Esophagus muscularis mucosa (tissue), 4 donors: ENCODE measurements around the gene CCDC187. TPM values are rescaled to one million over a fixed set of nuclear protein-coding genes. Genes with fewer than 3 reads are reported as not detected.

Experiments
- DNase-seq: peaks from one replicate; pipeline ENCODE4 v3.0.0-alpha.2; 2017; ENCODE audit errors: extremely low spot score
- H3K27ac ChIP-seq, 4 donors: fragments of 200-600 bp; sonication (generic); replicated peaks in 1 of 4; 1 replicate in 3 of 4; 2 replicates in 1 of 4; pipeline ENCODE4 v1.5.1; 2016 to 2019; ENCODE audit warnings: mild to moderate bottlenecking in 1 of 4
- H3K27me3 ChIP-seq, 4 donors: fragments of 200-600 bp; sonication (generic); one replicate each; pipeline versions ENCODE4 v1.5.1 to v1.6.0; 2016 to 2019
- H3K36me3 ChIP-seq, 4 donors: fragments of 200-600 bp; sonication (generic); one replicate each; pipeline ENCODE4 v1.5.1; 2016 to 2019
- H3K4me1 ChIP-seq, 4 donors: fragments of 200-600 bp; sonication (generic); one replicate each; pipeline ENCODE4 v1.5.1; 2016 to 2019
- H3K4me3 ChIP-seq, 4 donors: fragments of 200-600 bp; sonication (generic); 1 replicate in 2 of 4; 2 replicates in 2 of 4; pipeline ENCODE4 v1.5.1; 2016 to 2019; ENCODE audit warnings: mild to moderate bottlenecking in 4 of 4, moderate library complexity in 1 of 4
- H3K9me3 ChIP-seq, 4 donors: fragments of 200-600 bp; sonication (generic); 1 replicate in 3 of 4; 2 replicates in 1 of 4; pipeline ENCODE4 v1.5.1; 2016 to 2019
- CTCF ChIP-seq, 3 experiments: fragments of 200-600 bp in 2 of 3; fragments of 450-650 bp in 1 of 3; sonication (generic) in 2 of 3; IDR thresholded peaks; one replicate each; pipeline ENCODE4 v1.5.1; 2017 to 2019; ENCODE audit warnings: antibody characterized with exemption in 3 of 3, mild to moderate bottlenecking in 2 of 3, moderate library complexity in 1 of 3
- EP300 ChIP-seq: sonication (generic); formaldehyde crosslinking; IDR thresholded peaks from one replicate; pipeline ENCODE4 v1.6.1; 2017; ENCODE audit warnings: antibody characterized with exemption
- POLR2A ChIP-seq: fragments of 450-650 bp; IDR thresholded peaks from one replicate; pipeline ENCODE4 v1.6.1; 2017; ENCODE audit warnings: antibody characterized with exemption, moderate library complexity, mild to moderate bottlenecking, low read depth
- POLR2AphosphoS5 ChIP-seq, 2 donors: sonication (generic); formaldehyde crosslinking; IDR thresholded peaks; one replicate each; pipeline ENCODE4 v1.6.1; 2017; ENCODE audit warnings: antibody characterized with exemption in 2 of 2
- WGBS: methylation state at CpG from one replicate; pipeline ENCODE4 v1.1.5; 2018; 5-methylcytosine and 5-hydroxymethylcytosine counted together
- intact Hi-C: fragments of 100-400 bp; cut with DNase I; formaldehyde crosslinking; loops from one replicate; pipeline ENCODE4 v1.15.1; 2023
- total RNA-seq, 4 donors: library from RNA; depleted of rRNA; stranded (reverse); fragments of >200 nt; gene quantifications; one replicate each; pipeline versions ENCODE4 v1.1.0 to v1.2.1, GENCODE V29; 2016

The CCDC187 gene
- total RNA-seq, 4 donors from 2014 or later: not detected

- H3K36me3 ChIP-seq: no peaks in the 10 kb centered on the region
- TF ChIP-seq EP300: no peak
- no peak for TF ChIP-seq CTCF (IDR thresholded peaks at IDR 0.05)
- no peak for TF ChIP-seq POLR2AphosphoS5 (IDR thresholded peaks at IDR 0.05)
- no peak for TF ChIP-seq POLR2A
- DNase-seq: no peak
- H3K27me3 ChIP-seq: peaks cover 0 to 64% (median 0%) of the 10 kb centered on the region in 4 donors
- H3K27ac ChIP-seq: no peak overlapping the region
- no peak overlapping the region for H3K4me3 ChIP-seq
- 79% methylated on average over 4 of the region's 11 CpGs for WGBS
- peaks cover 0 to 6% (median 0%) of the 10 kb centered on the region in 4 donors for H3K9me3 ChIP-seq
- intact Hi-C loops: no loop called here
- no peaks in the 10 kb centered on the region for H3K4me1 ChIP-seq
Observed at GRCh38 chr9:136276716-136277115, 27.2 kb downstream of the CCDC187 start.

- H3K4me1 ChIP-seq: no peaks in the 10 kb centered on the region
- H3K27ac ChIP-seq: no peak overlapping the region
- peaks cover 0 to 55% (median 0%) of the 10 kb centered on the region in 4 donors for H3K27me3 ChIP-seq
- 60% methylated on average over 15 of the region's 21 CpGs for WGBS
- DNase-seq: no peak
- peaks cover 0 to 6% (median 0%) of the 10 kb centered on the region in 4 donors for H3K9me3 ChIP-seq
- no peak overlapping the region for H3K4me3 ChIP-seq
- no peaks in the 10 kb centered on the region for H3K36me3 ChIP-seq
- intact Hi-C loops: no loop called here
- TF ChIP-seq POLR2AphosphoS5 (IDR thresholded peaks at IDR 0.05) (no peak), EP300 (no peak), POLR2A (no peak), CTCF (IDR thresholded peaks at IDR 0.05) (no peak)
Observed at GRCh38 chr9:136275655-136276429, 28.1 kb downstream of the CCDC187 start.

GRCh38 chr9:136274786-136275654 is 28.9 kb downstream of the CCDC187 start:
- Histone ChIP-seq H3K36me3 (no peaks in the 10 kb centered on the region), H3K27ac (no peak overlapping the region), H3K9me3 (peaks cover 0 to 6% (median 0%) of the 10 kb centered on the region in 4 donors), H3K4me1 (no peaks in the 10 kb centered on the region), H3K4me3 (no peak overlapping the region), H3K27me3 (peaks cover 0 to 53% (median 0%) of the 10 kb centered on the region in 4 donors)
- WGBS: 68% methylated on average over 23 of the region's 28 CpGs
- DNase-seq: no peak
- TF ChIP-seq POLR2AphosphoS5 (IDR thresholded peaks at IDR 0.05): no peak
- TF ChIP-seq EP300: no peak
- TF ChIP-seq POLR2A: no peak
- no peak for TF ChIP-seq CTCF (IDR thresholded peaks at IDR 0.05)
- intact Hi-C loops: no loop called here

GRCh38 chr9:136273921-136274785 is 29.7 kb downstream of the CCDC187 start:
- H3K4me3 ChIP-seq: no peak overlapping the region
- intact Hi-C loops: no loop called here
- no peaks in the 10 kb centered on the region for H3K9me3 ChIP-seq
- DNase-seq: no peak
- H3K4me1 ChIP-seq: no peaks in the 10 kb centered on the region
- WGBS: 87% methylated on average over 16 of the region's 28 CpGs
- TF ChIP-seq EP300: no peak
- no peak for TF ChIP-seq CTCF (IDR thresholded peaks at IDR 0.05)
- no peak for TF ChIP-seq POLR2AphosphoS5 (IDR thresholded peaks at IDR 0.05)
- no peak for TF ChIP-seq POLR2A
- no peak overlapping the region for H3K27ac ChIP-seq
- H3K27me3 ChIP-seq: peaks cover 0 to 46% (median 0%) of the 10 kb centered on the region in 4 donors
- H3K36me3 ChIP-seq: no peaks in the 10 kb centered on the region
